HepG2 (cell line): ENCODE data around the gene HYI. TPM values are rescaled to one million over a fixed set of nuclear protein-coding genes. Genes with fewer than 3 reads are reported as not detected.

Experiments
- ATAC-seq: fragments of 200-7000 bp; cut with Tn5 transposase; 3 replicates; pipeline ENCODE4 v1.9.1; 2020; ENCODE audit warnings: mild to moderate bottlenecking, moderate library complexity
- BruUV-seq: library from RNA; stranded (reverse); fragments of 400-500 nt; replicated peaks from 2 replicates; lab custom pipeline; 2021; lab: Mats Ljungman, UMichigan
- CTCF ChIA-PET: fragments of 300-600 bp; formaldehyde crosslinking; extraction: SDS; loops from one replicate; lab custom pipeline; 2021; ENCODE audit warnings: low total read pairs, inconsistent platforms, low intra/inter-chr PET ratio; lab: Yijun Ruan, JAX
- POLR2A ChIA-PET: fragments of 350-600 bp; sonication (Branson Sonifier 250); formaldehyde crosslinking; loops from one replicate; lab custom pipeline; 2020; ENCODE audit warnings: antibody characterized with exemption, inconsistent platforms; lab: Yijun Ruan, JAX
- DNase-seq: peaks from one replicate; pipeline ENCODE4 v3.0.0-alpha.2; 2015; ENCODE audit warnings: low spot score
- FAIRE-seq: peaks from 3 replicates; lab custom pipeline; 2011; peaks lifted over from hg19 to GRCh38; lab: Jason Lieb, UNC
- H2AFZ ChIP-seq: one replicate; pipeline ENCODE4 v1.6.1; 2011; ENCODE audit warnings: low read length, inconsistent platforms
- H3K27ac ChIP-seq: fragments of 300-600 bp; 3 replicates; pipeline ENCODE4 v1.8.0; 2011; ENCODE audit warnings: mixed run types, mild to moderate bottlenecking, mixed read lengths, low read length, inconsistent platforms; ENCODE audit not compliant: insufficient read depth; ENCODE audit errors: extremely low read length
- H3K27me3 ChIP-seq, 2 experiments: fragments of 200-600 bp in 1 of 2; 2 replicates in 1 of 2; 3 replicates in 1 of 2; pipeline versions ENCODE4 v1.6.0 to v1.8.0; 2011; ENCODE audit warnings: low read length in 2 of 2, mild to moderate bottlenecking in 2 of 2, moderate library complexity in 2 of 2, inconsistent platforms in 1 of 2; ENCODE audit not compliant: insufficient read depth in 2 of 2, control insufficient read depth in 1 of 2
- H3K36me3 ChIP-seq, 2 experiments: fragments of 200-600 bp in 1 of 2; replicated peaks in 1 of 2; 2 replicates in 1 of 2; 3 replicates in 1 of 2; pipeline versions ENCODE4 v1.5.1 to v1.8.0; 2011; ENCODE audit warnings: low read length in 2 of 2, inconsistent platforms in 1 of 2; ENCODE audit not compliant: insufficient read depth in 2 of 2, control insufficient read depth in 1 of 2
- H3K4me1 ChIP-seq: 2 replicates; pipeline ENCODE4 v1.5.1; 2012; ENCODE audit warnings: low read length, inconsistent platforms; ENCODE audit not compliant: insufficient read depth
- H3K4me2 ChIP-seq: 2 replicates; pipeline ENCODE4 v1.6.0; 2011; ENCODE audit warnings: low read depth, low read length, inconsistent platforms
- H3K4me3 ChIP-seq, 3 experiments: fragments of 200-600 bp in 1 of 3; sonication (generic), shearing (Covaris generic) in 1 of 3; replicated peaks in 1 of 3; 2 replicates each; pipeline ENCODE4 v1.5.1; 2011 to 2016; ENCODE audit warnings: low read length in 3 of 3, inconsistent platforms in 2 of 3, low read depth in 2 of 3, mild to moderate bottlenecking in 2 of 3, control low read depth in 1 of 3, mixed read lengths in 1 of 3; ENCODE audit not compliant: insufficient read depth in 1 of 3
- H3K79me2 ChIP-seq: one replicate; pipeline ENCODE4 v1.6.1; 2011; ENCODE audit warnings: low read length, inconsistent platforms; ENCODE audit not compliant: insufficient read depth
- H3K9ac ChIP-seq: 2 replicates; pipeline ENCODE4 v1.6.0; 2011; ENCODE audit warnings: mild to moderate bottlenecking, low read depth, low read length, inconsistent platforms; ENCODE audit not compliant: insufficient read depth
- H3K9me3 ChIP-seq: 2 replicates; pipeline ENCODE4 v1.5.1; 2012; ENCODE audit warnings: mild to moderate bottlenecking, low read length
- H4K20me1 ChIP-seq: 2 replicates; pipeline ENCODE4 v1.6.0; 2011; ENCODE audit warnings: inconsistent platforms, mild to moderate bottlenecking, low read length, moderate library complexity; ENCODE audit not compliant: insufficient read depth
- ARID4A ChIP-seq: sonication (generic); formaldehyde crosslinking; IDR thresholded peaks from 2 replicates; pipeline ENCODE4 v1.5.0; 2020; ENCODE audit warnings: mild to moderate bottlenecking, missing genetic modification reagents, borderline replicate concordance
- ATF2 ChIP-seq: sonication (generic); formaldehyde crosslinking; IDR thresholded peaks from 2 replicates; pipeline ENCODE4 v1.4.0; 2020; ENCODE audit warnings: missing genetic modification reagents
- BATF2 ChIP-seq: sonication (generic); formaldehyde crosslinking; IDR thresholded peaks from 2 replicates; pipeline ENCODE4 v1.8.0; 2022; ENCODE audit warnings: mild to moderate bottlenecking, missing genetic modification reagents, moderate library complexity
- CCAR2 ChIP-seq: fragments of 200-400 bp; formaldehyde crosslinking; optimal IDR thresholded peaks from 2 replicates; pipeline ENCODE3; 2018; ENCODE audit warnings: low read depth, mild to moderate bottlenecking, low read length, moderate library complexity
- EHMT2 ChIP-seq: fragments of 200-600 bp; sonication (generic); IDR thresholded peaks from 2 replicates; pipeline ENCODE4 v1.7.0; 2017; ENCODE audit warnings: antibody characterized with exemption, low read depth, low read length, borderline replicate concordance
- EZH2 ChIP-seq: conservative IDR thresholded peaks from 2 replicates; pipeline ENCODE4 v1.6.1; 2012; ENCODE audit warnings: mild to moderate bottlenecking, low read depth, low read length, moderate library complexity
- FOXM1 ChIP-seq: sonication (generic); formaldehyde crosslinking; IDR thresholded peaks from 2 replicates; pipeline ENCODE4 v1.5.0; 2020; ENCODE audit warnings: missing genetic modification reagents
- GATA4 ChIP-seq: sonication (generic); IDR thresholded peaks from 2 replicates; pipeline ENCODE4 v1.6.1; 2016; ENCODE audit warnings: antibody characterized with exemption, low read depth, borderline replicate concordance
- MED8 ChIP-seq: sonication (generic); formaldehyde crosslinking; IDR thresholded peaks from 2 replicates; pipeline ENCODE4 v1.8.1; 2023; ENCODE audit warnings: mild to moderate bottlenecking, missing genetic modification reagents; ENCODE audit not compliant: insufficient replicate concordance
- PBX2 ChIP-seq: IDR thresholded peaks from 2 replicates; pipeline ENCODE4 v1.6.1; 2016; ENCODE audit warnings: control low read depth
- SOX13 ChIP-seq, 3 experiments: fragments of 450-650 bp in 1 of 3; sonication (generic) in 1 of 3; formaldehyde crosslinking in 1 of 3; IDR thresholded peaks in 2 of 3; conservative IDR thresholded peaks in 1 of 3; 2 replicates each; pipeline versions ENCODE4 v1.5.0 to v1.6.1; 2016 to 2020; ENCODE audit warnings: antibody characterized with exemption in 1 of 3, mild to moderate bottlenecking in 1 of 3, missing compliant biosample characterization in 1 of 3, missing genetic modification reagents in 1 of 3, moderate library complexity in 1 of 3
- ZKSCAN5 ChIP-seq: sonication (generic); formaldehyde crosslinking; IDR thresholded peaks from 2 replicates; pipeline ENCODE4 v1.5.1; 2020; ENCODE audit warnings: mild to moderate bottlenecking, missing genetic modification reagents
- ZNF629 ChIP-seq: sonication (generic); formaldehyde crosslinking; conservative IDR thresholded peaks from 2 replicates; pipeline ENCODE4 v1.5.0; 2020; ENCODE audit warnings: missing genetic modification reagents
- ZNF746 ChIP-seq: sonication (generic); formaldehyde crosslinking; IDR thresholded peaks from 2 replicates; pipeline ENCODE4 v1.8.0; 2022; ENCODE audit warnings: mild to moderate bottlenecking, missing genetic modification reagents
- WGBS: methylation state at CpG from one replicate; pipeline ENCODE4 v1.1.6; 2017; ENCODE audit warnings: low lambda C conversion rate; 5-methylcytosine and 5-hydroxymethylcytosine counted together
- in situ Hi-C: cut with HindIII; loops from 2 replicates; pipeline ENCODE4 v1.10.0; 2017; ENCODE audit warnings: low pct_unique_long_range_greater_than_20kb; ENCODE audit not compliant: extremely low pct_ligation_motif_present
- intact Hi-C: fragments of 100-400 bp; cut with micrococcal nuclease; formaldehyde crosslinking; loops from one replicate; pipeline ENCODE4 v1.10.0; 2022; ENCODE audit not compliant: unreplicated experiment
- polyA plus RNA-seq, 8 experiments: library from polyadenylated mRNA; depleted of rRNA in 3 of 8; stranded (reverse) in 7 of 8; unstranded in 1 of 8; fragments of >200 nt; fragmentation: Illumina TruSeq in 4 of 8; extraction: Trizol in 4 of 8; gene quantifications; 2 replicates each; pipeline versions ENCODE4 v1.2.1 to v1.2.3, GENCODE V29; 2011 to 2016; ENCODE audit warnings: low read depth in 4 of 8, missing spikeins in 1 of 8, mixed read lengths in 1 of 8; ENCODE audit not compliant: insufficient read depth in 1 of 8
- total RNA-seq, 5 experiments: library from RNA; depleted of rRNA; stranded (reverse); fragments of >200 nt; fragmentation: Illumina TruSeq; extraction: Trizol; gene quantifications; 2 replicates each; pipeline ENCODE4 v1.2.3, GENCODE V29; 2016; ENCODE audit warnings: low read depth in 1 of 5

The HYI gene
- total and polyA plus RNA-seq, 2 of the 13 experiments (the other 11 are each of a cell fraction or from before 2014, with no cell fraction given), result not detected

GRCh38 chr1:43481491-43481890 is 27.8 kb upstream of the HYI start:
- CTCF ChIA-PET, result no interaction called here
- H3K9me3 ChIP-seq, result no peaks in the 10 kb centered on the region

More at GRCh38 chr1:43481491-43481890, 27.8 kb upstream of the HYI start:
- H3K4me3 ChIP-seq, result no peak overlapping the region
- FAIRE-seq (no peak), ATAC-seq (no peak), DNase-seq (no peak)
- TF ChIP-seq CCAR2, result no peak
- no peak for TF ChIP-seq EZH2
- no peak for TF ChIP-seq EHMT2
- no peak for TF ChIP-seq ZNF746 (CRISPR knock-in tag)
- TF ChIP-seq PBX2 (CRISPR knock-in tag), result no peak
- TF ChIP-seq GATA4, result no peak
- no peak for TF ChIP-seq MED8 (CRISPR knock-in tag)
- TF ChIP-seq ZKSCAN5, result no peak
- no peak for TF ChIP-seq ATF2 (CRISPR knock-in tag)
- TF ChIP-seq ZNF629 (CRISPR knock-in tag), result no peak
- TF ChIP-seq SOX13 (IDR thresholded peaks at IDR 0.05), result no peak
- no peak for TF ChIP-seq SOX13 (CRISPR knock-in tag; conservative IDR thresholded peaks at IDR 0.05 in 1 of 2, IDR thresholded peaks at IDR 0.05 in 1 of 2)
- TF ChIP-seq ARID4A (CRISPR knock-in tag), result no peak
- no peak for TF ChIP-seq BATF2 (CRISPR knock-in tag)
- TF ChIP-seq FOXM1 (CRISPR knock-in tag), result no peak
- no peaks in the 10 kb centered on the region for H3K79me2 ChIP-seq
- 81% methylated on average over 2 of the region's 2 CpGs for WGBS
- no peaks in the 10 kb centered on the region for H3K4me1 ChIP-seq
- no peak overlapping the region for H3K27ac ChIP-seq
- H3K9ac ChIP-seq, result no peak overlapping the region
- no TSS peak for BruUV-seq
- H3K36me3 ChIP-seq, result no peaks in the 10 kb centered on the region
- POLR2A ChIA-PET, result interaction anchor here (0.7 kb wide), 1 partner anchor 1623 kb away, joined by 3 read pairs; no protein-coding TSS in a partner anchor
- no peaks in the 10 kb centered on the region for H3K27me3 ChIP-seq
- no peak overlapping the region for H3K4me2 ChIP-seq
- in situ Hi-C loops, result no loop called here
- H4K20me1 ChIP-seq, result no peaks in the 10 kb centered on the region
- no peak overlapping the region for H2AFZ ChIP-seq
- intact Hi-C loops, result no loop called here
